Right lobe of liver (tissue), 4 donors: ENCODE results near the gene KRTAP22-2.

ENCODE experiments used
- CTCF ChIP-seq, 4 donors: fragments of 200-600 bp in 3 of 4; fragments of 450-650 bp in 1 of 4; IDR thresholded peaks; one replicate each; pipeline versions ENCODE4 v1.5.1 to v1.8.0; 2016 to 2022; ENCODE audit warnings: antibody characterized with exemption in 4 of 4, mild to moderate bottlenecking in 2 of 4
- POLR2A ChIP-seq: fragments of 450-650 bp; IDR thresholded peaks from one replicate; pipeline ENCODE4 v1.6.1; 2017; ENCODE audit warnings: antibody characterized with exemption, mild to moderate bottlenecking
- donor health status: DM: no; HTN: no; CAD: no.
- donor health status: DM: no; HTN: no; CAD: no.
- donor health status: DM: no; HTN: yes; CAD: no.

GRCh38 chr21:30561957-30562356 lies 28.2 kb downstream of the KRTAP22-2 start:
- TF ChIP-seq CTCF (IDR thresholded peaks at IDR 0.05) (no peak), POLR2A (no peak)
